CD4-positive, alpha-beta T cell treated with Interleukin-4 for 1 hour (primary cell): ENCODE measurements around the gene HSPA12A.

Experiments used
- DNase-seq, 2 donors: peaks; one replicate each; pipeline ENCODE4 v3.0.0-alpha.2; 2020 to 2022

Gene HSPA12A

DNA sequence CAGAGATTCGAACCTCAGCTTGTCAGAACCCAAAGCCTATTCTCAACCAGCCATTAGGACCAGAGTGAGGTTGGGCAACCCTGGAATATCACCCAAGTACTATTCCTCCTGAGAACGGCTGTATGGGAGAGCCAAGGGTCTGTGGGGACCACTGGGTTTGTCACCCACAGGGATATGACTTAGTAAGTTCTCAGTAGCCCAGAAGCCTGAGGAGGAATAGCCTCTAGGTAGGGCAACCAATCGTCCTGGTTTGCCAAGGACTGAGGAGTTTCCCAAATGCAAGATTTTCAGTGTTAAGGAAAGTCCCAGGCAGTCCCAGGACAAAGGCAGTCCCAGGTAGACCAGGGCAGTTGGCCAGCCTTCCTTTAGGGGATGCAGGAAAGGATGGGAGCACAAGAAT, 74.9 kb downstream of the HSPA12A start:
- no peak for DNase-seq

- no peak for DNase-seq
Measured at GRCh38 chr10:116665541-116666125, 76.7 kb downstream of the HSPA12A start.

DNA sequence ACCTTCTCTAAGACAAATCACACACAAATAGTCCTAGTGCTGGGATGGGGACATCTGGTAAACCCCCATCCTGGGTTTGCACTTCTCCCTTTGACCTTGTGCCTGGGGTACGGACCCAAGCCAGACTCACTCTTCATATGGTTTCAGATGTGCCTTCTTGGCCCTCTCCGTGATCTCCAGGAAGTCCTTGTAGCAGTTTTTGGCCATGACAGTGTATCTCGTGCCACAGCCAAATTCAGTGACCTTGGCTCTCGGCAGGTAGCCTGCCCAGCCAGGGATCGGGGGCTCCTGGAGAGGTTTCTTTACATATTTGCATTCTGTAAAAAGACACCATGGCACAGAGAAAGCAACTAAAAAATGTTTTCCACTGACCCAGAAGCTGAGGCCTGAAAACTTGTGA, 77.7 kb downstream of the HSPA12A start:
- no peak for DNase-seq

DNA sequence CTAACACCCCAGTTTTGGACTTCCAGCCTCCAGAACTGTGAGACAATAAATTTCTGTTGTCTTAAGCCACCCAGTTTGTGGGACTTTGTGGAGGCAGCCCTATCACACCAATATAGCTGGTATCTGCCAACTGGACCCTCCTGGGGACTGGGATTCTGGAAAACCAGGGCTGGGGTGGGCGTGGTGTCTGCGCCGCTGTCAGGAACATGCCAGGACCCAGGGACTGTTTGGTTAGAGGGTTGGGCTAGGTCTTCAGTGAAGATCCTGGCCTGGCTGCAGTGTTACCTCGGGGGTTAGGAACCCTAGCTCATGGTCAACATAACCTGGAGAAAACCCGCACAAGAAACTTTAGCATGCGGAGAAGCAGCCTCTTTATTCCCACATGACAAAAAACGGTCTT, 79.0 kb downstream of the HSPA12A start:
- DNase-seq = no peak

- no peak for DNase-seq
Measured at GRCh38 chr10:116660860-116661259, 81.5 kb downstream of the HSPA12A start.

DNA sequence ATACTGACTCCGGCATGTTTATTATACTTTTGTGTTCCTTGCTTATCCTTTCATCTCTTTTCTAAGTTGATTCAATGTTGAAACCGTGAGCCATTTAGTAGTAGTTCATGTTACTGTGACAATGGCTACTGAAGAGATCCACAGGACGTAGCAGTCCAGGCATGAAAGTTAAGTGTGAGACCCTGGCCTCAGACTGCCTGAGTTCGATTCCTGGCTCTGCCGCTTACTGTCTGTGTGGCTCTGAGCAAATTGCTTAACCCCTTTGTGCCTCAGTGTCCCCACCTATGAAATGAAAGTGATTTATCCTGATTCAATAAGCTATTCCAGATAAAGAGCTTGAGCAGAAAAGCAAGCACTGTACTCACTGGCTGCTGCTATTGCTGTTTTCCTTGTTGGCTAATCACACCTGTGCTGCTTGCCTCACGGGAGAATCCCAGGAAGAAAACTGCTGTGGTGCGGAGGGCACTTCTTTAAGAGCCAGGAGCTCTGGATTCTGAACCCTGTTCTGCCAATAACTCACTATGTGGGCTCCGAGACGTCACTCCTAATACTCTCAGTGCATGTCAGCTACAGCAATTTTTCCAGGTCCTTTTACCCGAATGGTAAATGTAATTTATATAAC, 83.2 kb downstream of the HSPA12A start:
- no peak for DNase-seq

GRCh38 chr10:116657863-116658551, 84.4 kb downstream of the HSPA12A start:
- no peak for DNase-seq

DNA sequence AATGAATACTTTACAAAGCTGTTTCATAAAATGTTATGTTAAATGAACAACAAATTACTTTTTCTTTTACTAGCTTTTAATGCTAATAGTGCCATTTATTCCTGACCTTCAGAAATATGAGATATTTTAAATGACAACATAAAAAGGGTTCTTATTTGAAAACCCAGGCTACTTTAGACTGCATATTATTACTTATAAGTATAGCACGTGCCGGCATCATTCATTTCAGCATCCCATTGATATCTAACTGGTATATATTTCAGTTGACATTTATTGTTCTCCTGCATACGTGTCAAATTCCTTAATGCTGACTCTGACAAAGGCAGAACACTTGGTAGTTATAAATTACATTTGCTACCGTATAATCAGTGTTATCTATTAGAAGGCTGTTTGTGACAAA, 86.3 kb downstream of the HSPA12A start:
- DNase-seq = no peak

DNA sequence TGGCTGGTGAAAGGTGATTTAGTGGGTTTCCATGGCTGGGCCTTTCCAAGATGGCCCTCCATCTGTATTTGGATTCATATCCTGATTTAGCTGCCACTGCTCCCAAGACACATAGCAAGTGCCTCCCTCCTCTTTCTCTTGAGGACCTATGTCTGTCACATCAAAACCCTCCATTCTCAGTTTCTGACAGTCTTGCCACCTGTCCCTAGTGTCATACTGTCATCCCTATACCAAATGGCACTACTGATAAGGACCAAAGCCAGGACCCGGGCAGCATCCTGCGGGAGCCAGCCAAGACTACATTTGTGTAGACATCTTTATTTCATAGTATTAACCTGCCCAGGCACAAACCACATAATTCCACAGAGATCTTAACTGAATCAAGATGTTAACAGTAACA, 86.8 kb downstream of the HSPA12A start:
- no peak for DNase-seq

GRCh38 chr10:116654816-116655215, 87.5 kb downstream of the HSPA12A start:
- no peak for DNase-seq

DNA sequence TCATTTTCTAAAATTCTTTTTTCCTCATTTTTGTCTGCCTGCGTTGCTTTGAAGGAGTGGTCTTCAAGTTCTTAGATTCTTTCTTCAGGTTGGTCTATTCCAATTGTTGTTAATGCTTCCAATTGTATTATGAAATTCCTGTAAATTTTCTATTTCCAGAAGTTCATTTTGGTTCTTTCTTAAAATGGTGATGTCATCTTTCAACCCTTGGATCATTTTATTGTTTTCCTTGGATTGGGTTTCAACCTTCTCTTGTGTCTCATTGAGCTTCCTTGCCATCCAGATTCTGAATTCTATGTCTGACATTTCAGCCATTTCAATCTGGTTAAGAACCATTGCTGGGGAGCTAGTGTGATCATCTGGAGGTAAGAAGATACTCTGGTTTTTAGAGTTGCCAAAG, 88.5 kb downstream of the HSPA12A start:
- DNase-seq = no peak

- no peak for DNase-seq
Measured at GRCh38 chr10:116648903-116649302, 93.5 kb downstream of the HSPA12A start.

DNA sequence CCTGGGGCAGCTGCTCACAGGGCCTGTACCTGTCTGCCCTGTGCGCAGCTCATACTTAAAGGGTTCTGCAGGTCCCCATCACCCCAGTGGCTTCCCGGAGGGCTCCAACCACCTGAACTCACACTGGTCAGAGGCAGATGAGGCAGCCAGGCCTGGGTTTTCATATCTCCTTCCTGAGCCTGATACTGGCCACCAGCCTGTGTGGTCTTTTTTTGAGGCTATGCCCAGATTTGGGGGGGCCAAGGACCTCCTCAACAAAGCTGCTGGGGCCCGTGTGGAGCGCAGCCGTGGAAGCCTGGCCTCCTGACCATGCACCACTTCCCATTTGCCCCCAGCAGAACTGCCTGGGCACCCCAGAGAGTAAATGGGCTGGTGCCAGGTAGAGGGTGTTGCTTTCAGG, 95.9 kb downstream of the HSPA12A start:
- DNase-seq = no peak

GRCh38 chr10:116637830-116638229, 104.5 kb downstream of the HSPA12A start:
- DNase-seq = no peak

GRCh38 chr10:116636976-116637375, 105.4 kb downstream of the HSPA12A start:
- no peak for DNase-seq

GRCh38 chr10:116636385-116636784, 106.0 kb downstream of the HSPA12A start:
- DNase-seq = no peak

DNA sequence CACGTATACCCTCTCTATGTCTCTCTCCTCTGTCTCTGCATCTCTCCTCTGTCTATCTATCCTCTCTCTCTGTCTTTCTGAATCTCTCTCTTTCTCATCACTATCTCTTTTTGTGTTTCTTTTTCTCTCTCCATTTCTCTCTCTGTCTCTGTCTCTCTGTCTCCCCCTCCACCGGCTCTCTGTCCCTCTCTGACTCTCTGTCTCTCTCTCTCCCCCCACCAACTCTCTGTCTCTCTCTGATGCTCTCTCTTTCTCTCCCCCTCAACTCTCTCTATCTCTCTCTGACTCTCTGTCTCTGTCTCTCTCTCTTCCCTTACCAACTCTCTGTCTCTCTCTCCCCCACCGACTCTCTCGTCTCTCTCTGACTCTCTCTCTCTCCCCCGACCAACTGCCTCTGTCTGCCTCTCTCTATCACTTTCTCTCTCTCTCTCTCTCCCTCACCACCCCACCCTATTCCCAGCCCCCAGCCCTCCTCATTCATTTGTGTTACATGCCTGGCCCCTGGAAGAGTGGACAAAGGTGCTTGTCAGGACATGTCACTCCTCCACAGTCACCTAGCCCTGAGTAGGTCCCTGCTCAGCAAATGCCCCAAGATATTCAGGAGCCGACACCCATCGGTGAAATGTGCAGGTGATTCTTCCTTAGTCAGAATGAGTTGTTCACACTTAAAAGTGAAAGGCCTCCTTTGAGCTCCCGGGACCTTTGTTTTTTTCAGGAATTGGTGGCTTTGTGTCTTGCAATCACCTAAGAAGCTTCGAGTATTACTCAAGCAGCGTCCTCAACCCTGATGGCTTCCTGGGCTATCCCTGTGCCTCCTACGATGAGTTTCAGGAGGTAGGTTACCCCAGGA, 108.0 kb downstream of the HSPA12A start:
- no peak for DNase-seq

DNA sequence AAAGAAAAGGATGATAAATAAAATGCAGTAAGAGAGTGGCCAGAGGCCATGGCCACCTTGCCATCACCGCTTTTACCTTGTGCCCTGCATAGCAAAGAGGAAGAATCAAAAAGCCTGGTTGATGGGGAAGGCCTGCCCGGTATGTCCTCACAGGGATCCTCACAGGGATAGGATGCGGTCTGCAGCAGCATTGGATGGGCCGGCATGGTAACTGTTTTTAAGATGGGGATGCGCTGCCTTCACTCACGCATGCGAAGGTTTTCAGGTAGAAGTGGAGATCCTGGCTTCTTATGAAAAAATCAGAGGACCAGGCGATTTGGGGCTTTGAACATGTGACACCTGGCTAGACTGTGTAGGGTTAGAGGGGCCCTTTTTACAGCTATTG, 109.2 kb downstream of the HSPA12A start:
- DNase-seq = no peak

GRCh38 chr10:116632596-116633215, 109.7 kb downstream of the HSPA12A start:
- no peak for DNase-seq

GRCh38 chr10:116631871-116632295, 110.5 kb downstream of the HSPA12A start:
- DNase-seq = no peak

- DNase-seq = no peak
Measured at GRCh38 chr10:116630020-116630419, 112.3 kb downstream of the HSPA12A start.

GRCh38 chr10:116629340-116629739, 113.0 kb downstream of the HSPA12A start:
- DNase-seq = no peak

GRCh38 chr10:116627386-116627933, 114.9 kb downstream of the HSPA12A start:
- no peak for DNase-seq
